ENCODE results near the gene RAN.

The RAN gene

DNA sequence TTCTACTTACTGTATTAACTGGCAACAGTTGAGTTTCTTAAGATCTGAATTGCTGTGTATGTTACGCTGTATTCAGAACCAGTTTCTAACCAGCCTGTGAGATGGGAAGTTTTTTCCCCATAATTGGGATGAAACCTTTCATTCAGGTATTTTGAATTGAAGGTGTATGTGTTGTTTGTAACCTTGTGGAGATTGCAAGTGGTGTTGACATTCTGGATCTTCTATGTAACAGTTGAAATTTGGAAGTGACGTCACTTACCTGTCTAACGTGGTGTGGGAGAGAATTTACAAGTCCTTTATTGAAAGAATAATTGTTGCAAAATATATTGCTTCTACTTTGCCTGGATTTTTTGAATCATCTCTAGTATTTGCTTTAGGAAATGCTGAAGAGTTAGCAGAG lies 5.5 kb downstream of the RAN start:
- H3K4me3 Mint-ChIP-seq, result no peak overlapping the region
- TF ChIP-seq, protein P1, sequence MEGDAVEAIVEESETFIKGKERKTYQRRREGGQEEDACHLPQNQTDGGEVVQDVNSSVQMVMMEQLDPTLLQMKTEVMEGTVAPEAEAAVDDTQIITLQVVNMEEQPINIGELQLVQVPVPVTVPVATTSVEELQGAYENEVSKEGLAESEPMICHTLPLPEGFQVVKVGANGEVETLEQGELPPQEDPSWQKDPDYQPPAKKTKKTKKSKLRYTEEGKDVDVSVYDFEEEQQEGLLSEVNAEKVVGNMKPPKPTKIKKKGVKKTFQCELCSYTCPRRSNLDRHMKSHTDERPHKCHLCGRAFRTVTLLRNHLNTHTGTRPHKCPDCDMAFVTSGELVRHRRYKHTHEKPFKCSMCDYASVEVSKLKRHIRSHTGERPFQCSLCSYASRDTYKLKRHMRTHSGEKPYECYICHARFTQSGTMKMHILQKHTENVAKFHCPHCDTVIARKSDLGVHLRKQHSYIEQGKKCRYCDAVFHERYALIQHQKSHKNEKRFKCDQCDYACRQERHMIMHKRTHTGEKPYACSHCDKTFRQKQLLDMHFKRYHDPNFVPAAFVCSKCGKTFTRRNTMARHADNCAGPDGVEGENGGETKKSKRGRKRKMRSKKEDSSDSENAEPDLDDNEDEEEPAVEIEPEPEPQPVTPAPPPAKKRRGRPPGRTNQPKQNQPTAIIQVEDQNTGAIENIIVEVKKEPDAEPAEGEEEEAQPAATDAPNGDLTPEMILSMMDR (IDR thresholded peaks at IDR 0.05; ENCODE audit: unreplicated experiment in 3 of 3), result no peak
- peaks cover 19% of the 10 kb centered on the region for H3K27me3 Mint-ChIP-seq (ENCODE audit: low read depth)
- H3K27ac Mint-ChIP-seq, result no peak overlapping the region
- peaks cover 54% of the 10 kb centered on the region for H3K36me3 Mint-ChIP-seq (ENCODE audit: low read depth)
- peaks cover 39% of the 10 kb centered on the region for H3K4me1 Mint-ChIP-seq
- no peaks in the 10 kb centered on the region for H3K9me3 Mint-ChIP-seq

DNA sequence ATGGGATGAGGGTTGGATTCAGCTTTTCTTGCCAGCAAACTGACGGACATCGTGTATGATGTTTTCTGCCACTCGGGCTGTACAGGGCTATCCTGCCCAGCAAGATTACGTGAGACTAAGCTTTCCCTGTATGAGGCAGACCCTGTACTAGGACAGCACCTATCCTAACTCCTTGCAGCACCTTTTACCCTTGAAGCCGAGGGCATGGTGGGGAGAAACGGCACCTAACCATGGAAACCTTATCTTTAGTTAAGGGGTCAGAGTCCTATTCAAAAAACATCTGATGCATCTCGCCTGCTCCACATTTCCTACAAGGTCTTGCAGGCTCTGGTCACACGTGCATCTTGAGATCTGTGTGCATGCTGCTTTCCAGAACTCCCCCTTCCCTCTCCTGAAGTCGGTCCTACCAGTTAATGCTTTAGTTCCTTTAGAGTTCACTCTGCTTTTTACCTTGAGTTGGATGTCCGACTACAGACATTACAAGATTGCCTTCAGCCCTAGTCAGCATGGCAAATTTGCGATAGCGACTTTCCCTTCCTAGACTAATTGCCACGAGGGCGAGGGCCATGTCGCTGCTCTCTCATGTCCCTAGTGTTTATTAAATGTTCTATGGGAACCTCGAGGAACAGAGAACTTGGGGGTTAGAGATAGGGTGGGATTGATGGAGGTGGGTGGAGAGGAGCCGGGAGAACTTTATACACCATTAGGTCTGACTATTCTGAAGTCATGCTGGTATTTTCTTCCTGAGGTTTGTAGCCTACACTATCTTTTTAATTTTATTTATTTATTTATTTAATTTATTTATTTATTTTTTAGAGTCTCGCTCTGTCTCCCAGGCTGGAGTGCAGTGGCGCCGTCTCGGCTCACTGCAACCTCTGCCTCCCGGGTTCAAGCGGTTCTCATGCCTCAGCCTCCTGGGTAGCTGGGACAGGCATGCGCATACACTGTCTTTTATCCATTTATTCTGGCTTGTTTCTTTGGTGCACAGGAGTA lies 6.6 kb downstream of the RAN start:
- peaks cover 19% of the 10 kb centered on the region for H3K27me3 Mint-ChIP-seq (ENCODE audit: low read depth)
- no peaks in the 10 kb centered on the region for H3K9me3 Mint-ChIP-seq
- H3K4me3 Mint-ChIP-seq, result no peak overlapping the region
- H3K36me3 Mint-ChIP-seq (ENCODE audit: low read depth), result peaks cover 43% of the 10 kb centered on the region
- H3K4me1 Mint-ChIP-seq, result peaks cover 29% of the 10 kb centered on the region
- TF ChIP-seq, protein P1 (IDR thresholded peaks at IDR 0.05; ENCODE audit: unreplicated experiment in 3 of 3), result no peak
- no peak overlapping the region for H3K27ac Mint-ChIP-seq

DNA sequence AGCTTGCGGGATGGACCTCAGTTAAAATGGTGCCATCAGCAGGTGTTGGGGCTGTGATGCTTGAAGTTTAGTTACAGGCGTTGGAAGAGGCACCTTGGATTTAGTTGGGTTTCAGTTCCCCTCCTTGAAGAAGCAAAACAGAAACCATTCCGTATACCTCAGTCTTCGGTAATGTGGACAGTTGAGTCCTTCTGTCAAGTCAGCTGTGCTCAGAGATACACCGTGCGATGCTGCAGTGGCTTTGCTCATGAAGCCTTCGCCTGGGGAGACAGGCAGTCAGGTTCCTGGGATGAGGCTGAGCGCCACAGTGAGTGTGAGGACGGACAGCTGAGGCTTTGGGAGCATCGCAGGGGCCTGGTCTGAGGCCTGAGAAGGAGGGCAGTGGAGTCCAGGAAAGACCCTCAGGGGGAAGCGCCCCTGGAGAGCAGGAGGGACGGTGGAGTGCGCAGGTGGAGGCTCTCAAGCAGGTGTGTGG lies 7.4 kb downstream of the RAN start:
- Mint-ChIP-seq H3K9me3 (no peaks in the 10 kb centered on the region), H3K27me3 (ENCODE audit: low read depth) (peaks cover 19% of the 10 kb centered on the region), H3K27ac (peak overlapping the region in 1 of 3 experiments; percentile 8), H3K4me3 (peak overlapping the region in 1 of 3 experiments; percentile 5), H3K36me3 (ENCODE audit: low read depth) (peaks cover 36% of the 10 kb centered on the region), H3K4me1 (peaks cover 23% of the 10 kb centered on the region)
- TF ChIP-seq, protein P1 (IDR thresholded peaks at IDR 0.05; ENCODE audit: unreplicated experiment in 3 of 3), result no peak

DNA sequence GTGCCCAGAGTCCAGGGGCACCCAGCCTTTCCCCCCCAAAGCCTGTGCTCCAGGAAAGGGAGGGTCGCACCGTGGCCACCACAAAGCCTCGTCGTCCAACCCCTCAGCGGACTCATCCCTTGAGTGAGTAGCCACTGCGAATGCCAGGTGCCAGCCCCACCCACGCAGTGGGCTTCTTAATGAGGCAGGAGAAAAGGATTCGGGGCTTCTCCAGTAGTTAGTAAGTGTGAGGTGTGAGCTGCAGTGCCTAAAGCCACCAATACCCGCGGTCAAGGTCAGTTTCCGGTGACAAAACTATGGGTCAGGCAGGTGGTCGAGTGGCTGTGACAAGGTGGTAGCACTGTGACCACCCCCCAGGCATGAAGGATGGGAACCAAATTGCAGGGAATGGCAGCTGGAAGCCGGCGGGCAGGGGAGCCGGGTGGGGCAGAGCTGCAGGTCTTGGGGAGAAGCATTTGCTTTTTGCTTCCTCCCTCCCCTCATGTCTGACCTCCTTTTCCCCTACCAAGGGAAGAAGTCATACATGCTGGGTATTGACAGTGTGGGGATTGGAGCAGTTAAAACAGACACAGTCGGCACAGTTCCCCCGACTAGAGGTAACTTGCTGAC lies 8.0 kb downstream of the RAN start:
- peaks cover 19% of the 10 kb centered on the region for H3K27me3 Mint-ChIP-seq (ENCODE audit: low read depth)
- H3K4me3 Mint-ChIP-seq, result peak overlapping the region in 2 of 3 experiments; percentile 19 to 29

DNA sequence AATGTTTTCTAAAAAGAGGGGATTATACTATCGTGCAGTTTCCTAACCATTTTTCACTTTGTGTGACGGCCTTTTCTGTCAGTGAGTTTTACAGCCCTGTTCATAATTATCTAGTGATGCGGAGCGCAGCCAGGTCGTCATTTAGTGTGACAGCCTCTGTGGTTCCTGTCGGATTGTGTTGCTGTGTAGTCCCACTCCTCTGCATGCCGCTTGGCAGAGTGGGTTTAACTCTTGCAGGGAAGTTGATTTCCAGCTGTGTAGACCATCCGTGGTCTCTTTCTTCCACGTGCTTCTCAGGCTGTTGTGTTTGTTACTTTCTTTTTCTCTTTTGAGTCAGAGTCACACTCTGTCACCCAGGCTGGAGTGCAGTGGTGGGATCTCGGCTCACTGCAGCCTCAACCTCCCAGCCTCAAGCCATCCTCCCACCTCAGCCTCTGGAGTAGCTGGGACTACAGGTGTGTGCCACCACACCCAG lies 8.6 kb downstream of the RAN start:
- Mint-ChIP-seq H3K27me3 (ENCODE audit: low read depth) (peaks cover 19% of the 10 kb centered on the region), H3K9me3 (no peaks in the 10 kb centered on the region), H3K36me3 (ENCODE audit: low read depth) (peaks cover 24% of the 10 kb centered on the region), H3K27ac (no peak overlapping the region), H3K4me1 (peaks cover 19% of the 10 kb centered on the region), H3K4me3 (peak overlapping the region in 2 of 3 experiments; percentile 29 to 40)
- TF ChIP-seq, protein P1 (IDR thresholded peaks at IDR 0.05; ENCODE audit: unreplicated experiment in 3 of 3), result no peak

More for the DNA sequence above, 8.0 kb downstream of the RAN start:
- Mint-ChIP-seq H3K4me1 (peaks cover 19% of the 10 kb centered on the region), H3K9me3 (no peaks in the 10 kb centered on the region), H3K27ac (no peak overlapping the region), H3K36me3 (ENCODE audit: low read depth) (peaks cover 29% of the 10 kb centered on the region)
- TF ChIP-seq, protein P1 (IDR thresholded peaks at IDR 0.05; ENCODE audit: unreplicated experiment in 3 of 3), result no peak

Measured in nephron (organoid).